GM18858 (cell line): Measurements from ENCODE around the gene FAM168A.

Experiments
- ATAC-seq: cut with Tn5 transposase; IDR thresholded peaks from one replicate; pipeline ENCODE4 v1.9.1; 2021; ENCODE audit not compliant: unreplicated experiment

Gene FAM168A

GRCh38 chr11:73597956-73598718 is at the start of gene FAM168A:
FAM168A (minus strand) TSS chr11:73598112; CDS start chr11:73468474, 129,638 bp downstream.
- ATAC-seq = peak; percentile 75

- ATAC-seq = peak; percentile 68
These were observed 49.7 kb upstream of the FAM168A start for GRCh38 chr11:73647459-73648100.

GRCh38 chr11:73645972-73646631 is 48.2 kb upstream of the FAM168A start, which contains the start of gene PLEKHB1:
PLEKHB1 (plus strand) TSS chr11:73646581; CDS start chr11:73646609, 28 bp downstream.
- no peak for ATAC-seq

GRCh38 chr11:73645121-73645969 is 47.4 kb upstream of the FAM168A start:
- ATAC-seq = no peak

GRCh38 chr11:73641668-73642067 is 43.8 kb upstream of the FAM168A start:
- ATAC-seq = no peak

- ATAC-seq = no peak
These were observed 42.7 kb upstream of the FAM168A start for GRCh38 chr11:73640592-73640991.

GRCh38 chr11:73637012-73637411 is 39.1 kb upstream of the FAM168A start:
- ATAC-seq = no peak

GRCh38 chr11:73636249-73636648 is 38.3 kb upstream of the FAM168A start:
- no peak for ATAC-seq

- ATAC-seq = no peak
These were observed 37.8 kb upstream of the FAM168A start for GRCh38 chr11:73635721-73636120.

GRCh38 chr11:73633999-73634398 is 36.1 kb upstream of the FAM168A start:
- ATAC-seq = no peak

- no peak for ATAC-seq
These were observed 35.1 kb upstream of the FAM168A start for GRCh38 chr11:73632996-73633395.

- ATAC-seq = no peak
These were observed 32.0 kb upstream of the FAM168A start for GRCh38 chr11:73629907-73630306.

- ATAC-seq = peak; percentile 57
These were observed 27.9 kb upstream of the FAM168A start for GRCh38 chr11:73625696-73626318.

- ATAC-seq = no peak
These were observed 25.8 kb upstream of the FAM168A start for GRCh38 chr11:73623686-73624085.

GRCh38 chr11:73622926-73623593 is 25.1 kb upstream of the FAM168A start:
- no peak for ATAC-seq

GRCh38 chr11:73614591-73614990 is 16.7 kb upstream of the FAM168A start:
- ATAC-seq = no peak

- ATAC-seq = no peak
These were observed 14.8 kb upstream of the FAM168A start for GRCh38 chr11:73612601-73613140.

GRCh38 chr11:73598719-73599379 is 937 bp upstream of the FAM168A start:
- ATAC-seq = peak; percentile 5

GRCh38 chr11:73597336-73597955 is 466 bp downstream of the FAM168A start:
- no peak for ATAC-seq
